ENCODE measurements around the gene DIP2C.

DNA sequence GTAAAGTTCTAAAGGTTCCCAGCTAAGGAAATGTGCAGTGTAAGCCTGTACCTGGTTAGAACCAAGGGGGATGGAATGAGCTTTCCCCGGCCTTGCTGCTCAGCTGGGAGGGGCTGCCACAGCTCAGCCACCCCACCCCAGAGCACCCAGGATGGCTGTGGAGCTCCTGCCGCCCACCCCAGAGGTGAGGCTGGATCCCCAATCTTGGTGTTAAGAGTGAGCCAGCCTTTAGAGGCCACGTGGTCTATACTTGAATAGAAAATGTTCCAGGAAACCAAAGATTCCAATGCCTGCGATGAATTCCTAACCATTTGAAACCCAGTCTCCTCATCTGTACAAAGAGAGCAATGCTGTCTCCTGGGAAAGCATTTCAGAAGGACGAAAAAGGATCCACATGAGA, 16.5 kb downstream of the DIP2C start:
- no peak for TF ChIP-seq EZH2phosphoT487 (IDR thresholded peaks at IDR 0.05; ENCODE audit: borderline replicate concordance)
- TF ChIP-seq, protein P1, sequence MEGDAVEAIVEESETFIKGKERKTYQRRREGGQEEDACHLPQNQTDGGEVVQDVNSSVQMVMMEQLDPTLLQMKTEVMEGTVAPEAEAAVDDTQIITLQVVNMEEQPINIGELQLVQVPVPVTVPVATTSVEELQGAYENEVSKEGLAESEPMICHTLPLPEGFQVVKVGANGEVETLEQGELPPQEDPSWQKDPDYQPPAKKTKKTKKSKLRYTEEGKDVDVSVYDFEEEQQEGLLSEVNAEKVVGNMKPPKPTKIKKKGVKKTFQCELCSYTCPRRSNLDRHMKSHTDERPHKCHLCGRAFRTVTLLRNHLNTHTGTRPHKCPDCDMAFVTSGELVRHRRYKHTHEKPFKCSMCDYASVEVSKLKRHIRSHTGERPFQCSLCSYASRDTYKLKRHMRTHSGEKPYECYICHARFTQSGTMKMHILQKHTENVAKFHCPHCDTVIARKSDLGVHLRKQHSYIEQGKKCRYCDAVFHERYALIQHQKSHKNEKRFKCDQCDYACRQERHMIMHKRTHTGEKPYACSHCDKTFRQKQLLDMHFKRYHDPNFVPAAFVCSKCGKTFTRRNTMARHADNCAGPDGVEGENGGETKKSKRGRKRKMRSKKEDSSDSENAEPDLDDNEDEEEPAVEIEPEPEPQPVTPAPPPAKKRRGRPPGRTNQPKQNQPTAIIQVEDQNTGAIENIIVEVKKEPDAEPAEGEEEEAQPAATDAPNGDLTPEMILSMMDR (conservative IDR thresholded peaks at IDR 0.05; ENCODE audit: low read length), result no peak

Data from Loucy (cell line).